ENCODE results near the gene DLL1. TPM values are rescaled to one million over a fixed set of nuclear protein-coding genes. Genes with fewer than 3 reads are reported as not detected.

The DLL1 gene
- total RNA-seq, 1 experiment from 2014 or later = 2.8 TPM

GRCh38 chr6:170267688-170268087 lies 23.2 kb downstream of the DLL1 start:
- Histone ChIP-seq H2BK120ac (ENCODE audit: low read depth, low read length, poor library complexity, severe bottlenecking) (no peak overlapping the region), H2AFZ (ENCODE audit: low read length) (no peak overlapping the region), H3K27ac (ENCODE audit: insufficient read length, low read depth, low read length) (no peak overlapping the region), H3K79me1 (ENCODE audit: insufficient read depth, low read depth, low read length, poor library complexity, severe bottlenecking) (no peaks in the 10 kb centered on the region), H3K4me1 (ENCODE audit: insufficient read depth, low read length) (no peaks in the 10 kb centered on the region), H3K79me2 (ENCODE audit: insufficient read depth, low read length) (no peaks in the 10 kb centered on the region), H2BK20ac (ENCODE audit: low read depth, low read length, poor library complexity, severe bottlenecking) (no peak overlapping the region), H2BK5ac (ENCODE audit: insufficient read length, low read length) (no peak overlapping the region), H4K8ac (replicated peaks; ENCODE audit: insufficient read length, low read depth, low read length) (no peak overlapping the region), H2BK12ac (ENCODE audit: insufficient read length, low read depth, low read length) (no peak overlapping the region), H3K9me3 (ENCODE audit: control insufficient read depth, low read depth, low read length) (no peaks in the 10 kb centered on the region), H3K23ac (ENCODE audit: insufficient read length, low read depth, low read length) (no peak overlapping the region), H3K23me2 (ENCODE audit: insufficient read length, low read depth, low read length, poor library complexity, severe bottlenecking) (no peaks in the 10 kb centered on the region), H3K4me2 (ENCODE audit: insufficient read depth, insufficient read length, low read length) (no peak overlapping the region), H3K56ac (ENCODE audit: insufficient read length, low read depth, low read length) (no peak overlapping the region), H4K20me1 (ENCODE audit: control insufficient read depth, insufficient read depth, insufficient read length) (no peaks in the 10 kb centered on the region), H3K14ac (ENCODE audit: insufficient read depth, low read length) (no peak overlapping the region), H3K18ac (ENCODE audit: insufficient read length, low read depth, low read length) (no peak overlapping the region), H3K4ac (ENCODE audit: low read depth, low read length) (no peak overlapping the region), H3T11ph (ENCODE audit: low read length) (no peak overlapping the region), H2AK5ac (ENCODE audit: insufficient read length, low read length) (no peak overlapping the region), H2BK15ac (ENCODE audit: low read depth, low read length) (no peak overlapping the region), H4K91ac (ENCODE audit: insufficient read length, low read depth, low read length) (no peak overlapping the region), H3K27me3 (ENCODE audit: insufficient read depth, low read length) (no peaks in the 10 kb centered on the region), H3K9ac (ENCODE audit: extremely low read depth, insufficient read length, low read length) (no peak overlapping the region), H4K5ac (ENCODE audit: insufficient read length, low read depth, low read length) (no peak overlapping the region)
- Mint-ChIP-seq H3K4me3 (no peak overlapping the region), H3K27ac (peak overlapping the region in 1 of 3 experiments; percentile 77; a peak in 1 of 7 replicates), H3K9me3 (no peaks in the 10 kb centered on the region; a peak in 1 of 5 replicates), H3K27me3 (ENCODE audit: low read depth) (peaks cover 2% of the 10 kb centered on the region), H3K4me1 (peaks cover 21 to 27% of the 10 kb centered on the region in 2 experiments), H3K36me3 (ENCODE audit: insufficient read depth in 1 of 3, low read depth in 3 of 3) (no peaks in the 10 kb centered on the region)
- TF ChIP-seq CTCF (conservative IDR thresholded peaks at IDR 0.05) = no peak
- WGBS (ENCODE audit: extremely low coverage, insufficient read length, low lambda C conversion rate) = no CpG with 5 or more reads among the region's 14 CpGs
- DNase-seq = no peak
